Hepatic stellate cell (primary cell): ENCODE measurements around the gene COX10.
"Not testable (repeated sequence)": the region's sequence is repeated elsewhere in the genome, so short reads cannot be mapped to it uniquely, and the experiment has no call there.

Experiments used
- DNase-seq: peaks from one replicate; pipeline ENCODE4 v3.0.0; 2011; ENCODE audit warnings: low spot score

Gene COX10

GRCh38 chr17:14205992-14206461, 136.7 kb downstream of the COX10 start:
- DNase-seq, result no peak

GRCh38 chr17:14206891-14207290, 137.6 kb downstream of the COX10 start:
- DNase-seq, result no peak

DNA sequence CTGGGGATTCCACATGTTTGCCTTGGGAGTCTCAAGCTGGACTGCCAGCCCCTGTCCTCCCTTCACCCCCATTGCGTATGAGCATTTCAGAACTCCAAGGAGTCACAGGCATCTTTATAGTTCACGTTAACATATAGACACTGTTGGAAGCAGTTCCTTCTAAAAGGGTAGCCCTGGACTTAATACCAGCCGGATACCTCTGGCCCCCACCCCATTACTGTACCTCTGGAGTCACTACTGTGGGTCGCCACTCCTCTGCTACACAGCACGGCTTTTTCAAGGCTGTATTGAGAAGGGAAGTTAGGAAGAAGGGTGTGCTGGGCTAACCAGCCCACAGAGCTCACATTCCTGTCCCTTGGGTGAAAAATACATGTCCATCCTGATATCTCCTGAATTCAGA, 138.5 kb downstream of the COX10 start:
- DNase-seq, result no peak

- no peak for DNase-seq
Measured at GRCh38 chr17:14209215-14209614, 139.9 kb downstream of the COX10 start.

GRCh38 chr17:14211246-14211645, 141.9 kb downstream of the COX10 start:
- no peak for DNase-seq

- DNase-seq, result peak; percentile 19
Measured at GRCh38 chr17:14211801-14212200, 142.5 kb downstream of the COX10 start.

DNA sequence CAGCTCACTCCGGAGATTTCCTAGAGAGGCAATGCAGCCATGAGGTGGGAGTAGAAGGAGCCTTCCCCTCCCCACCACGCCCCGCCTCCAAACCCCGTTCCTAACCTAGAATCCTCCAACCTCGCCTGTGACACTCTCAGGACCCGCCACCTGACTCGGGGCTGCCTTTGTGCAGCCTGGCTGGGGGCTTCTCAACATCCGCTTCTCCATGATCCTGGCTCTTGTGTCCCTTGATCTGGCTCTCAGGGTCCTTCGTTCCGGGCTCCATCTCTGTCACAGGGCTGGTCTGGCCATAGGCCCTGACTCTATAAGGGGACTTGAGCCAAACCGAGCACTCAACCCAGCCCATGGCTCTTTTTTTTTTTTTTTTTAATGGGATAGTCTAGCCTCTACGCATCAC, 143.1 kb downstream of the COX10 start:
- DNase-seq, result no peak

- peak; percentile 45 for DNase-seq
Measured at GRCh38 chr17:14214271-14214670, 145.0 kb downstream of the COX10 start.

GRCh38 chr17:14222611-14223010, 153.3 kb downstream of the COX10 start:
- DNase-seq, result no peak

- no peak for DNase-seq
Measured at GRCh38 chr17:14225254-14225980, 156.1 kb downstream of the COX10 start.

GRCh38 chr17:14227052-14227451, 157.7 kb downstream of the COX10 start:
- DNase-seq, result no peak

DNA sequence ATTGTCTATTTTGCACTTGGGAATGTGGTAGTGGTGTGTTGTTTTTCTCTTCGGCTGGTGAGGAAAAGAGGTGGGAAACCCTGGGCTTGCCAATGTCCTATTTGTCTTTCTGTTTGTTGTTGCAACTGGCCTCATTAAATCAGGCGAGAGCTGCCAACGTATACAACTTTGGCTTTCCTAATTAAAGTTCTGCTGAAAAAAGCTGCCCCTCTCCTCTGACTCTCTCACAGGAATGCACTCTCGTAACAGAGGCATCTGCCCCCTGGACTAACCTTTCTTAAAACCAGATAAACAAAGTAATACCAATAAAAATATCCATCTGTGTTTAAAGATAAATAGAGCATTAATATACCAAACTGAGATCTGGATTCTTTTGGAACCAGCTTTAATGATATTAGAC, 159.6 kb downstream of the COX10 start:
- DNase-seq, result no peak

DNA sequence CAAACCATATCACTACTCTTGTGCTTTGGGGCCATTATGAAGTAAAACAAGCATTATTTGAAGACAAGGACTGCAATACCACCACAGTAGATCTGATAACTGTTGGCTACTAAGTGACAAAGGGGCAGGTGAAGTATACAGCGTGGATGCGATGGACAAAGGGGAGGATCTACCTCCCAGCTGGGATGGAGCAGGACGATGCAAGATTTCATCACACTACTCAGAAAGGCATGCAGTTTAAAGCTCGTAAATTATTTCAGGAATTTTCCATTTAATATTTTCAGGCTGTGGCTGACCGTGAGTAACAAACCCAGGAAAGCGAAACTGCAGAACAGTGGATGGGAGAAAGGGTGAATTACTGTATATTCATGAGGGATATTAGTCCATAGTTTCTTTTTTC, 161.9 kb downstream of the COX10 start:
- not testable (repeated sequence) for DNase-seq

- DNase-seq, result not testable (repeated sequence)
Measured at GRCh38 chr17:14235047-14235446, 165.7 kb downstream of the COX10 start.

DNA sequence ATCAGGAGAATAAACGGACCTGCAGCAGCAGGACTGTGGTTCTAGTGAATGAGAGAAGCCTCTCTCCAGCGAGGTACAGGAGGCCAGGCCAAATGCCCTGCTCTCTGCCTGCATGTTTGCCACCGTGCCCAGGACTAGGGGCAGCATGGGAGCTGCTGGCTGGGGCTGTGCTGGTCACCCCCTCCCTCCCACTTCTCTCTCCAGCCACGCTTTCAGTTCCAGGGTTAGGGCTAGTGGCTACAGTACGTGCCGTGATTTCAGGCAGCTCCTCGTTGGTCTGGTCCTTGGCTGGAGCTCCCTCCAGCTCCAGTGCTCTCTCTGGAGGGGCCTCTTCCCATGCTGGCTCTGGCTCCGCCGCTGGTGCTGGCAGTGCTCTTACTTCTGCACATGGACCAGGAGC, 166.7 kb downstream of the COX10 start:
- not testable (repeated sequence) for DNase-seq

DNA sequence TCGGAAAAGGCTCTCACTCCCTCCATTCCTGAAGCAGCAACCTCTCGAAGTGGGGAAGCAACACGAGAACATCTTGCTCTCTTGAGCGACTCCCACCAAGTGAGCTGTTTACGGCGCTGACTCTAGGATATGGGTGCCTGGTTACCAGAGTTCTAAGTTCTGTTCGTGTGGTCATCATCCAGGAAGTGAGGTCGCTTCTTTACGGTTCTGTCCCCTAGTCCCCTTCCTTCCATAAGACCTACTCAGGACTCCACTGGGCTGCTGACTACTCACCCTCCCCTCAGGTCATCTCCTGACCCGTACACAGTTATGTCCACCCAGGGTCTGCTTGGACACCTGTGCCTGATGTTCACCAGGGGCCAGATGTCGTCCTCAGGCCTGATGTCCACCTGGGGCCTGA, 167.5 kb downstream of the COX10 start, which contains the start of gene CDRT15:
Gene CDRT15 (minus strand): TSS at position 101 of the 400 bp plus-strand sequence. CDS start 29 bp downstream, at position 72.
- not testable (repeated sequence) for DNase-seq

DNA sequence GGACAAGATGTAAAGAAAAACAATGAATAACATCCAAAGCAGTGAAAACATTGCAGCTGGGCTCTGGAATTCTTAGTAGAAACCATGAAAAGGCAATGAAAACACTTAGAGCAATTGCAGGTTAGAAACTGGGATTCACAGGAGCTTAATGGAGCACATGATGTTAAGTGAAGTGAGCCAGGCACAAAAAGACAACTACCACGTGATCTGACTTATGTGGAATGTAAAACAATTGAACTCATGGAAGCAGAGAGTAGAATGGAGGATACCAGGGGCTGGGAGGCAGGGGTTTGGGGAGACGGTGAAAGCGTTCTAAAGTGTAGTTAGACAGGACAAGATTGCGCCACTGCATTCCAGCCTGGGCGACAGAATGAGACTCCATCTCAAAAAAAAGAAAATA, 170.0 kb downstream of the COX10 start:
- not testable (repeated sequence) for DNase-seq

GRCh38 chr17:14245002-14245401, 175.7 kb downstream of the COX10 start:
- DNase-seq, result no peak

- no peak for DNase-seq
Measured at GRCh38 chr17:14245629-14246028, 176.3 kb downstream of the COX10 start.
